Measurements from ENCODE around the gene POLR2A. TPM values are rescaled to one million over a fixed set of nuclear protein-coding genes. Genes with fewer than 3 reads are reported as not detected.

The POLR2A gene
- total RNA-seq, 2 experiments from 2014 or later: 84.2 to 264 TPM

DNA sequence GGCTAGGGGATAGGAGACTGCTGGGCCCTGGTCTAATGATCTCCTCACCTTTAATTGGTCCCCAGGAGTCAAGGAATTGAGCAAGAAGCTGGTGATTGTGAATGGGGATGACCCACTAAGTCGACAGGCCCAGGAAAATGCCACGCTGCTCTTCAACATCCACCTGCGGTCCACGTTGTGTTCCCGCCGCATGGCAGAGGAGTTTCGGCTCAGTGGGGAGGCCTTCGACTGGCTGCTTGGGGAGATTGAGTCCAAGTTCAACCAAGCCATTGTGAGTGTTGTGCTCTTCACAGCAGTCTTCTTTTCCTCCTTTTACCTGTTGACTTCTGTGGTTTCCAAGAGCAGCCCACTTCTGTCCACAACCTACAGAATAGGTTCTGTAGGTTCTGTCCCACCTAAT is 19.4 kb downstream of the POLR2A start:
- no TSS peak for BruUV-seq (replicated peaks)
- Histone ChIP-seq H3K9me3 (ENCODE audit: low read length) (no peaks in the 10 kb centered on the region), H3K4me2 (ENCODE audit: low read length) (no peak overlapping the region), H3K4me1 (ENCODE audit: insufficient read depth, low read length, poor library complexity, severe bottlenecking) (no peaks in the 10 kb centered on the region), H3K36me3 (ENCODE audit: insufficient read depth, low read length) (peaks cover 95% of the 10 kb centered on the region), H2AFZ (ENCODE audit: low read length) (no peak overlapping the region), H3K27ac (ENCODE audit: low read depth, low read length, poor library complexity, severe bottlenecking) (no peak overlapping the region), H3K4me3 (ENCODE audit: low read depth, low read length, poor library complexity, severe bottlenecking) (no peak overlapping the region), H3K79me2 (ENCODE audit: insufficient read depth, low read depth, low read length) (no peaks in the 10 kb centered on the region), H4K20me1 (ENCODE audit: insufficient read depth, low read length) (no peaks in the 10 kb centered on the region), H3K9me2 (ENCODE audit: insufficient read depth, low read length) (no peaks in the 10 kb centered on the region)
- intact Hi-C loops (cut with micrococcal nuclease; ENCODE audit: unreplicated experiment): no loop called here
- TF ChIP-seq, protein P1, sequence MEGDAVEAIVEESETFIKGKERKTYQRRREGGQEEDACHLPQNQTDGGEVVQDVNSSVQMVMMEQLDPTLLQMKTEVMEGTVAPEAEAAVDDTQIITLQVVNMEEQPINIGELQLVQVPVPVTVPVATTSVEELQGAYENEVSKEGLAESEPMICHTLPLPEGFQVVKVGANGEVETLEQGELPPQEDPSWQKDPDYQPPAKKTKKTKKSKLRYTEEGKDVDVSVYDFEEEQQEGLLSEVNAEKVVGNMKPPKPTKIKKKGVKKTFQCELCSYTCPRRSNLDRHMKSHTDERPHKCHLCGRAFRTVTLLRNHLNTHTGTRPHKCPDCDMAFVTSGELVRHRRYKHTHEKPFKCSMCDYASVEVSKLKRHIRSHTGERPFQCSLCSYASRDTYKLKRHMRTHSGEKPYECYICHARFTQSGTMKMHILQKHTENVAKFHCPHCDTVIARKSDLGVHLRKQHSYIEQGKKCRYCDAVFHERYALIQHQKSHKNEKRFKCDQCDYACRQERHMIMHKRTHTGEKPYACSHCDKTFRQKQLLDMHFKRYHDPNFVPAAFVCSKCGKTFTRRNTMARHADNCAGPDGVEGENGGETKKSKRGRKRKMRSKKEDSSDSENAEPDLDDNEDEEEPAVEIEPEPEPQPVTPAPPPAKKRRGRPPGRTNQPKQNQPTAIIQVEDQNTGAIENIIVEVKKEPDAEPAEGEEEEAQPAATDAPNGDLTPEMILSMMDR (conservative IDR thresholded peaks at IDR 0.05; ENCODE audit: low read length): no peak
- TF ChIP-seq EZH2phosphoT487 (IDR thresholded peaks at IDR 0.05; ENCODE audit: borderline replicate concordance, low read depth, low read length): no peak
- CTCF ChIA-PET (ENCODE audit: unreplicated experiment): no interaction called here
- DNase-seq (ENCODE audit: low spot score): no peak
- POLR2A ChIA-PET: no interaction called here

DNA sequence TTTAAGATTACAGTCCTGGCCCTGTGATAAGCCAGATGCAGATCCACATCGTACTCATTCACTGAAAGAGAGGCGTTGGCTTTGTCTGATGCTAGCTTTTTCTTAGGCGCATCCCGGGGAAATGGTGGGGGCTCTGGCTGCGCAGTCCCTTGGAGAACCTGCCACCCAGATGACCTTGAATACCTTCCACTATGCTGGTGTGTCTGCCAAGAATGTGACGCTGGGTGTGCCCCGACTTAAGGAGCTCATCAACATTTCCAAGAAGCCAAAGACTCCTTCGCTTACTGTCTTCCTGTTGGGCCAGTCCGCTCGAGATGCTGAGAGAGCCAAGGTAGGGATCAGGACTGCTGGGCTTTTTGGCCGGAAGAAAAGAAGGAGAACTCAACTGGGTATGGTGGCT is 24.0 kb downstream of the POLR2A start:
- Histone ChIP-seq H3K9me3 (ENCODE audit: low read length) (no peaks in the 10 kb centered on the region), H3K27ac (ENCODE audit: low read depth, low read length, poor library complexity, severe bottlenecking) (no peak overlapping the region), H3K36me3 (ENCODE audit: insufficient read depth, low read length) (peaks cover 99% of the 10 kb centered on the region), H3K4me3 (ENCODE audit: low read depth, low read length, poor library complexity, severe bottlenecking) (no peak overlapping the region), H3K79me2 (ENCODE audit: insufficient read depth, low read depth, low read length) (no peaks in the 10 kb centered on the region), H2AFZ (ENCODE audit: low read length) (no peak overlapping the region), H3K4me2 (ENCODE audit: low read length) (no peak overlapping the region), H3K9me2 (ENCODE audit: insufficient read depth, low read length) (no peaks in the 10 kb centered on the region), H3K4me1 (ENCODE audit: insufficient read depth, low read length, poor library complexity, severe bottlenecking) (no peaks in the 10 kb centered on the region), H4K20me1 (ENCODE audit: insufficient read depth, low read length) (no peaks in the 10 kb centered on the region)
- no TSS peak for BruUV-seq (replicated peaks)
- ChIA-PET POLR2A (interaction anchor here (0.6 to 0.9 kb wide), 2 partner anchors 135 to 171 kb away, joined by 3 read pairs; no protein-coding TSS in a partner anchor), CTCF (ENCODE audit: unreplicated experiment) (no interaction called here)
- intact Hi-C loops (cut with micrococcal nuclease; ENCODE audit: unreplicated experiment): no loop called here
- no peak for DNase-seq (ENCODE audit: low spot score)
- TF ChIP-seq, protein P1 (conservative IDR thresholded peaks at IDR 0.05; ENCODE audit: low read length): no peak
- no peak for TF ChIP-seq EZH2phosphoT487 (IDR thresholded peaks at IDR 0.05; ENCODE audit: borderline replicate concordance, low read depth, low read length)

DNA sequence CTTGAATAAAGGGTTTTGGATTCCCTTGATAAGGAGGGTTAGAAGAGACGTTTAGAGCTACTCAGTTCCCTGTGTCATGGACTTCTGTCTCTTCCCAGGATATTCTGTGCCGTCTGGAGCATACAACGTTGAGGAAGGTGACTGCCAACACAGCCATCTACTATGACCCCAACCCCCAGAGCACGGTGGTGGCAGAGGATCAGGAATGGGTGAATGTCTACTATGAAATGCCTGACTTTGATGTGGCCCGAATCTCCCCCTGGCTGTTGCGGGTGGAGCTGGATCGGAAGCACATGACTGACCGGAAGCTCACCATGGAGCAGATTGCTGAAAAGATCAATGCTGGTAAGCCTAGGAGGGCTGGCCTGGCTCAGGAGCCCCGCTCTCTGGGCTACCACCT is 24.7 kb downstream of the POLR2A start:
- intact Hi-C loops (cut with micrococcal nuclease; ENCODE audit: unreplicated experiment): no loop called here
- Histone ChIP-seq H3K4me3 (ENCODE audit: low read depth, low read length, poor library complexity, severe bottlenecking) (no peak overlapping the region), H3K9me3 (ENCODE audit: low read length) (no peaks in the 10 kb centered on the region), H3K9me2 (ENCODE audit: insufficient read depth, low read length) (no peaks in the 10 kb centered on the region), H3K36me3 (ENCODE audit: insufficient read depth, low read length) (peaks cover 99% of the 10 kb centered on the region), H3K79me2 (ENCODE audit: insufficient read depth, low read depth, low read length) (no peaks in the 10 kb centered on the region), H2AFZ (ENCODE audit: low read length) (no peak overlapping the region), H3K4me1 (ENCODE audit: insufficient read depth, low read length, poor library complexity, severe bottlenecking) (no peaks in the 10 kb centered on the region), H3K27ac (ENCODE audit: low read depth, low read length, poor library complexity, severe bottlenecking) (no peak overlapping the region), H4K20me1 (ENCODE audit: insufficient read depth, low read length) (no peaks in the 10 kb centered on the region), H3K4me2 (ENCODE audit: low read length) (no peak overlapping the region)
- ChIA-PET POLR2A (interaction anchor here (0.6 to 1.2 kb wide), 3 partner anchors 10 to 136 kb away, joined by 3 to 5 read pairs (median 3); partner anchors contain the start of gene TMEM256), CTCF (ENCODE audit: unreplicated experiment) (no interaction called here)
- no peak for DNase-seq (ENCODE audit: low spot score)
- no TSS peak for BruUV-seq (replicated peaks)
- TF ChIP-seq EZH2phosphoT487 (IDR thresholded peaks at IDR 0.05; ENCODE audit: borderline replicate concordance, low read depth, low read length): no peak
- TF ChIP-seq, protein P1 (conservative IDR thresholded peaks at IDR 0.05; ENCODE audit: low read length): no peak
